Central memory CD4-positive, alpha-beta T cell (primary cell): ENCODE data around the gene GPLD1.

Experiments
- DNase-seq: peaks from one replicate; pipeline ENCODE4 v3.0.0; 2022

GPLD1 gene

GRCh38 chr6:24378473-24379097, 110.8 kb downstream of the GPLD1 start:
- DNase-seq, result no peak
